OCI-LY3 (cell line): ENCODE data around the gene EPHB1.

ENCODE experiments used
- H2AFZ ChIP-seq: fragments of 200-600, 300-600 bp; shearing (Covaris generic); 2 replicates; pipeline ENCODE4 v1.6.0; 2014; ENCODE audit warnings: antibody characterized with exemption, low read depth, low read length
- H3K27ac ChIP-seq: fragments of 200-600, 300-600 bp; sonication (generic); 2 replicates; pipeline ENCODE4 v1.5.1; 2014; ENCODE audit warnings: mild to moderate bottlenecking, low read length, moderate library complexity, mixed read lengths
- H3K27me3 ChIP-seq: fragments of 200-600, 300-600 bp; sonication (generic); 2 replicates; pipeline ENCODE4 v1.6.1; 2014; ENCODE audit warnings: low read depth, low read length, mixed read lengths
- H3K36me3 ChIP-seq: fragments of 200-600, 300-600 bp; sonication (generic); replicated peaks from 2 replicates; pipeline ENCODE3; 2014; ENCODE audit warnings: low read depth, low read length, mixed read lengths
- H3K4me1 ChIP-seq: fragments of 300-600, 200-600 bp; sonication (generic); 2 replicates; pipeline ENCODE4 v1.6.1; 2014; ENCODE audit warnings: low read length, mixed read lengths
- H3K4me2 ChIP-seq: fragments of 200-600, 300-600 bp; sonication (generic); 2 replicates; pipeline ENCODE4 v1.6.1; 2014; ENCODE audit warnings: low read length, mixed read lengths
- H3K4me3 ChIP-seq: fragments of 300-600, 200-600 bp; sonication (generic); 2 replicates; pipeline ENCODE4 v1.5.1; 2014; ENCODE audit warnings: antibody characterized with exemption, mild to moderate bottlenecking, low read length, moderate library complexity
- H3K79me2 ChIP-seq: fragments of 300-600, 200-600 bp; shearing (Covaris generic); 2 replicates; pipeline ENCODE4 v1.6.1; 2014; ENCODE audit warnings: mild to moderate bottlenecking, low read length, mixed read lengths
- H3K9ac ChIP-seq: fragments of 300-600, 200-600 bp; shearing (Covaris generic); 2 replicates; pipeline ENCODE4 v1.6.0; 2014; ENCODE audit warnings: mild to moderate bottlenecking, low read length, moderate library complexity
- H3K9me3 ChIP-seq: fragments of 200-600, 300-600 bp; shearing (Covaris generic); 2 replicates; pipeline ENCODE4 v1.6.1; 2014; ENCODE audit warnings: low read length, mixed read lengths; ENCODE audit not compliant: insufficient read depth
- H4K20me1 ChIP-seq: fragments of 200-600, 300-600 bp; sonication (generic); 2 replicates; pipeline ENCODE4 v1.6.1; 2016; ENCODE audit warnings: low read length, mixed read lengths; ENCODE audit not compliant: insufficient read depth
- EZH2phosphoT487 ChIP-seq: fragments of 200-600 bp; shearing (Covaris generic); IDR thresholded peaks from 2 replicates; pipeline ENCODE4 v1.6.1; 2018; ENCODE audit warnings: antibody characterized with exemption, mixed run types, low read depth
- TF ChIP-seq, protein P1 (sequence below): fragments of 200-600, 300-600 bp; sonication (generic); IDR thresholded peaks from 2 replicates; pipeline ENCODE4 v1.5.1; 2014; ENCODE audit warnings: antibody characterized with exemption, low read length, low read depth

Gene EPHB1

DNA sequence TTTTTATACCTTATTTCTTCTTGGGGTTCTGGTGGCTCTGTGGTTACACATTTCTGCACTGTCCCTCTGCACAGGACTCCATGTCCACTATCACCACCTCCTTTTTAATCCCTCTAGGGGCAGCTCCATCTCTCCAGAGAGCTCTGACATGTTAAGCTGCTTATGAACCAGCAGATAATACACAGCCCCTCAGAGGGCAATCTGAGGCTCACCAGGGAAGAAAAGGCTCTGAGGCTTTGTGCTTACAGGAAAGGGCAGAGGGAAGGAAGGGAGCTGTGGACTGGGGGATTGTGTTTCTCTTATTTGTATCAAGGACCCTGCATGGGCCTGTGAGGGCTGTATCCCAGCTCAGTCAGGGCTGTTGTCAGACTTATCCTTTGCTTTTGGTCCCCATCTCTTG lies 164.5 kb downstream of the EPHB1 start:
- H3K4me1 ChIP-seq: peaks cover 40% of the 10 kb centered on the region
- no peak overlapping the region for H3K27ac ChIP-seq
- H4K20me1 ChIP-seq: peaks cover 70% of the 10 kb centered on the region
- no peak overlapping the region for H3K4me3 ChIP-seq
- H3K36me3 ChIP-seq: peaks cover 77% of the 10 kb centered on the region
- no peak overlapping the region for H2AFZ ChIP-seq
- H3K79me2 ChIP-seq: peaks cover 92% of the 10 kb centered on the region
- H3K9ac ChIP-seq: no peak overlapping the region
- no peaks in the 10 kb centered on the region for H3K9me3 ChIP-seq
- H3K27me3 ChIP-seq: no peaks in the 10 kb centered on the region
- H3K4me2 ChIP-seq: no peak overlapping the region
- TF ChIP-seq EZH2phosphoT487: no peak
- TF ChIP-seq, protein P1, sequence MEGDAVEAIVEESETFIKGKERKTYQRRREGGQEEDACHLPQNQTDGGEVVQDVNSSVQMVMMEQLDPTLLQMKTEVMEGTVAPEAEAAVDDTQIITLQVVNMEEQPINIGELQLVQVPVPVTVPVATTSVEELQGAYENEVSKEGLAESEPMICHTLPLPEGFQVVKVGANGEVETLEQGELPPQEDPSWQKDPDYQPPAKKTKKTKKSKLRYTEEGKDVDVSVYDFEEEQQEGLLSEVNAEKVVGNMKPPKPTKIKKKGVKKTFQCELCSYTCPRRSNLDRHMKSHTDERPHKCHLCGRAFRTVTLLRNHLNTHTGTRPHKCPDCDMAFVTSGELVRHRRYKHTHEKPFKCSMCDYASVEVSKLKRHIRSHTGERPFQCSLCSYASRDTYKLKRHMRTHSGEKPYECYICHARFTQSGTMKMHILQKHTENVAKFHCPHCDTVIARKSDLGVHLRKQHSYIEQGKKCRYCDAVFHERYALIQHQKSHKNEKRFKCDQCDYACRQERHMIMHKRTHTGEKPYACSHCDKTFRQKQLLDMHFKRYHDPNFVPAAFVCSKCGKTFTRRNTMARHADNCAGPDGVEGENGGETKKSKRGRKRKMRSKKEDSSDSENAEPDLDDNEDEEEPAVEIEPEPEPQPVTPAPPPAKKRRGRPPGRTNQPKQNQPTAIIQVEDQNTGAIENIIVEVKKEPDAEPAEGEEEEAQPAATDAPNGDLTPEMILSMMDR: no peak

DNA sequence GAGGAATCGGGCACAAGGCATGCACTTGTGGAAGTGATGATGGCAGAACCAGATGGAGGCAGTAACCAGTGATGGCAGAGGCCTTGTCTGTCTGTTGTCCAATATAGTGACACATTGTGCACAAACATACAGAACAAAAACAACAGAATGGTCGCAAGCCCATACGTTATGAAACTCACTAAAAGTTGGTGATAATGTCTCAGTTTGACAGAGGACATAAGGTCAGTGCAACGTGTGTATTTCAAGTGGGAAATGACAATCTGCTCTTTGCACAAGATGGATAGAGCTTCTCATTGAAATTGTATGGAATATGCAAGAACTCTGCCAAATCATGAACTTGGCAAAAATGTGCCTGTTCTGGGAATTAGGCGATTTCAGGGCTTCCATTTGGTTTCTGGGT lies 169.2 kb downstream of the EPHB1 start:
- Histone ChIP-seq H3K4me3 (no peak overlapping the region), H4K20me1 (peaks cover 71% of the 10 kb centered on the region), H3K9ac (no peak overlapping the region), H3K9me3 (no peaks in the 10 kb centered on the region), H3K36me3 (peaks cover 89% of the 10 kb centered on the region), H3K27ac (no peak overlapping the region), H3K4me1 (peaks cover 6% of the 10 kb centered on the region; the same call in 1 of the 2 replicates), H3K79me2 (peaks cover 96% of the 10 kb centered on the region), H3K4me2 (no peak overlapping the region), H2AFZ (no peak overlapping the region), H3K27me3 (no peaks in the 10 kb centered on the region)
- TF ChIP-seq EZH2phosphoT487: no peak

DNA sequence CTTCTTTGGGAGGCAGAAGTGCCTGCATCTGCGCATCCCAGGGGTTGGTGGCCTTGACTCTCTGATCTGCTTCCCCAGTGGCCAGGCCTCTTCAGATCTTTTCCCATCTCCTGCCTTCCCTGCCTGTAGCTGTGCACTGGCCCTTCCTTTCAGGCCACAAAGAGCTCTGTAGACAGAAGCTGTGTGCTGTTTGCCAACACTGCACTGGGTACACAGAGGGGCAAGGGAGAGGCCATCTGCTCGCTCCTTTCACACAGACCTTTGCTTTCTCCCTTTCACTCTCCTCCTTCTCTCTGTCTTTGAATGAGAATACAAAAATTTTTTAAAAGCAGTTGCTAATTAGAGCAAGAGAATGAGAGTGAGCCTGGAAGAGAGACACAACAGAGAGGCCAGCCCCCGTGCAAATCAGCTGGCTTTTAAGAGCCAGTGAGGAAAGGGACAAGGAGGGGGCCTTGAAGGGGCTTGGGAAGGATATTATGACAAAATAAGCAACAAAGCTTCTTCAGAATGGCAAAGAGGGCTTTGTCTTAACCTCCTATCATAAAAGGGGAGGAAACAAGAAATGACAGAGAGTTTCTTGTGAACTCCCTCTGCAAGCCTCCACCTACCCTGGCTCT lies 170.9 kb downstream of the EPHB1 start:
- TF ChIP-seq, protein P1: no peak
- no peak for TF ChIP-seq EZH2phosphoT487
- Histone ChIP-seq H3K79me2 (peaks cover 91% of the 10 kb centered on the region), H3K9me3 (no peaks in the 10 kb centered on the region), H3K27ac (no peak overlapping the region), H3K9ac (no peak overlapping the region), H3K4me1 (peaks cover 6% of the 10 kb centered on the region; the same call in 1 of the 2 replicates), H3K27me3 (no peaks in the 10 kb centered on the region), H2AFZ (no peak overlapping the region), H3K4me2 (no peak overlapping the region), H3K4me3 (no peak overlapping the region), H3K36me3 (peaks cover 90% of the 10 kb centered on the region), H4K20me1 (peaks cover 66% of the 10 kb centered on the region)

DNA sequence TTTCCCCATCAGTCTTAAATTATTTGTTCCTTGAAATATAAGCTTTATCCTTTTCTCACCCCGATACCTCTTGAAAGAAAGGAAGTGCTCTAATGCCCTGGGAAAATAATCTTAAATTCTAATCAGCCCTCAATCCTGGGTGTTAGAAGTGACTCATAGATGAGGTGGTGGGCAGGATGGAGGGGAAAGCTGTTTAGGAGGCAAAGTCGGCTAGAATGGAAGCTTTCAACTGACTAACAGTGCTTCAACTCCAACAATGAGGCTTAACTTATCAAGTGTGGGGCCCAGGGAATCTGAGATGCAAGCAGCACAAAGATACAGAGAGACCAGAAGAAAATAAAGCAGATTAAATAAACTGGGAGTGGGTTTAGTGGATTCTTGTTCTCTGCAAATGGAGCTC lies 175.8 kb downstream of the EPHB1 start:
- no peak overlapping the region for H2AFZ ChIP-seq
- H3K27me3 ChIP-seq: no peaks in the 10 kb centered on the region
- H3K36me3 ChIP-seq: peaks cover 87% of the 10 kb centered on the region
- H3K9me3 ChIP-seq: no peaks in the 10 kb centered on the region
- H3K27ac ChIP-seq: no peak overlapping the region
- TF ChIP-seq, protein P1: no peak
- TF ChIP-seq EZH2phosphoT487: no peak
- peaks cover 6% of the 10 kb centered on the region; the same call in 1 of the 2 replicates for H3K4me1 ChIP-seq
- no peak overlapping the region for H3K4me3 ChIP-seq
- H3K79me2 ChIP-seq: peaks cover 78% of the 10 kb centered on the region
- peaks cover 63% of the 10 kb centered on the region for H4K20me1 ChIP-seq
- no peak overlapping the region for H3K4me2 ChIP-seq
- no peak overlapping the region for H3K9ac ChIP-seq
